H1 (cell line): ENCODE measurements around the gene DNAH10. TPM values are rescaled to one million over a fixed set of nuclear protein-coding genes. Genes with fewer than 3 reads are reported as not detected.

Experiments
- CHD7 ChIP-seq: fragments of 300-600 bp; sonication (generic); IDR thresholded peaks from 2 replicates; pipeline ENCODE4 v1.7.1; 2012; ENCODE audit warnings: low read length, moderate library complexity, mild to moderate bottlenecking, inconsistent platforms; ENCODE audit not compliant: insufficient replicate concordance
- CREB1 ChIP-seq: IDR thresholded peaks from 2 replicates; pipeline ENCODE4 v1.6.1; 2012; ENCODE audit warnings: inconsistent platforms
- POU5F1 ChIP-seq: IDR thresholded peaks from 2 replicates; pipeline ENCODE4 v1.6.1; 2011; ENCODE audit warnings: low read depth, mild to moderate bottlenecking, low read length, moderate library complexity
- RXRA ChIP-seq: IDR thresholded peaks from 2 replicates; pipeline ENCODE4 v1.6.1; 2011; ENCODE audit warnings: low read depth, mild to moderate bottlenecking, low read length, moderate library complexity; ENCODE audit not compliant: insufficient read depth
- TAF7 ChIP-seq: optimal IDR thresholded peaks from 2 replicates; pipeline ENCODE3; 2011; ENCODE audit warnings: low read depth, mild to moderate bottlenecking, inconsistent platforms, low read length, moderate library complexity, borderline replicate concordance
- polyA plus RNA-seq, 7 experiments: library from polyadenylated mRNA; depleted of rRNA in 3 of 7; stranded (reverse) in 5 of 7; unstranded in 2 of 7; fragments of >200 nt in 5 of 7; fragments of 200-250 nt in 2 of 7; gene quantifications; 1 replicate in 5 of 7; 2 replicates in 1 of 7; 4 replicates in 1 of 7; pipeline versions ENCODE4 v1.2.1 to v1.2.3, GENCODE V29; 2011 to 2013; ENCODE audit warnings: missing spikeins in 2 of 7, mixed read lengths in 2 of 7
- total RNA-seq: library from RNA; stranded (reverse); fragmentation: NEBNext Ultra II Directional; extraction: Animal tissue kit (Norgen Biotek cat#: 25700); gene quantifications from 2 replicates; pipeline ENCODE4 v1.2.1, GENCODE V29; 2021

Gene DNAH10
- total and polyA plus RNA-seq, 2 of the 8 experiments (the other 6 are each of a cell fraction or from before 2014, with no cell fraction given): 0.02 to 0.24 TPM

DNA sequence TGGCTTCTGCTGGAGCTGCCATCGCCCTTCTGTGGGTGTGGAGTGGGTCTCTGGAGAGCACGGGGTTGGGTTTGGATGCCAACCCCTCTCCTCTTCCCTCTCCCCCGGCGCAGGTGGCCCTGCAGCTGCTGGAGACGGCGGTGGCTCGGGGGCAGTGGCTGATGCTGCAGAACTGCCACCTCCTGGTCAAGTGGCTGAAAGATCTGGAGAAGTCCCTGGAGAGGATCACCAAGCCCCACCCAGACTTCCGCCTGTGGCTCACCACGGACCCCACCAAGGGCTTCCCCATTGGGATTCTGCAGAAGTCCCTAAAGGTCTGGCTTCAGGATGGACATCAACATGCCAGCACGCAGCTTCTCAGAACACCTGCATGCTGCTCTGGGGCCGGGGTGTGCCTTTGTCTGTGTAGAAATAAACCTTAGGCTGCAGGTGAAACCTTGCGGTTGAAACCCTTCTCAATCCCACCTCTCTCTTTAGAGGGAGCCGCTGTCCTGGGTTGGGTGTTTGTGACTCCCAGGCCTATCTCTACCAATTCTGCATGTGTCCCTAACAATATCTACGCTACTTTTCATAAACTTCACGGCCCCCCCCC, 166.3 kb downstream of the DNAH10 start (continued):
- TF ChIP-seq TAF7 (no peak), POU5F1 (no peak), CREB1 (no peak), RXRA (no peak), CHD7 (no peak)
